PC-3 (cell line): Measurements from ENCODE around the gene C9orf72. TPM values are rescaled to one million over a fixed set of nuclear protein-coding genes. Genes with fewer than 3 reads are reported as not detected.

ENCODE experiments used
- ATAC-seq: fragments of 200-7000 bp; cut with Tn5 transposase; 2 replicates; pipeline ENCODE4 v1.9.1; 2020; ENCODE audit warnings: mild to moderate bottlenecking, moderate library complexity
- BruUV-seq: library from RNA; stranded (reverse); fragments of 400-500 nt; replicated peaks from 2 replicates; lab custom pipeline; 2021; lab: Mats Ljungman, UMichigan
- CTCF ChIA-PET: fragments of 300-600 bp; sonication (Branson Sonifier 250); formaldehyde crosslinking; loops from one replicate; lab custom pipeline; 2022; ENCODE audit warnings: antibody characterized with exemption; lab: Charles Lee
- POLR2A ChIA-PET: fragments of 300-600 bp; sonication (Branson Sonifier 250); formaldehyde crosslinking; loops from one replicate; lab custom pipeline; 2022; ENCODE audit warnings: antibody characterized with exemption; ENCODE audit not compliant: unreplicated experiment; lab: Charles Lee
- DNase-seq: peaks from one replicate; pipeline ENCODE4 v3.0.0-alpha.2; 2015
- H2AFZ ChIP-seq: fragments of 300-600 bp; sonication (generic); 2 replicates; pipeline ENCODE4 v1.6.0; 2016; ENCODE audit warnings: antibody characterized with exemption, low read length
- H3F3A ChIP-seq: fragments of 300-600 bp; sonication (generic); one replicate; pipeline ENCODE4 v1.6.0; 2017; ENCODE audit warnings: antibody characterized with exemption, low read length, control low read depth, mild to moderate bottlenecking; ENCODE audit not compliant: unreplicated experiment
- H3K27ac ChIP-seq: fragments of 300-600 bp; sonication (generic); 2 replicates; pipeline ENCODE4 v1.5.1; 2016; ENCODE audit warnings: mild to moderate bottlenecking, low read length
- H3K27me3 ChIP-seq: fragments of 300-600 bp; sonication (generic); 2 replicates; pipeline ENCODE4 v1.6.1; 2016; ENCODE audit warnings: low read length, mixed read lengths
- H3K36me3 ChIP-seq: fragments of 300-600 bp; sonication (generic); 2 replicates; pipeline ENCODE4 v1.6.1; 2016; ENCODE audit warnings: low read depth, mixed run types, low read length, mixed read lengths
- H3K4me1 ChIP-seq: fragments of 300-600 bp; sonication (generic); 2 replicates; pipeline ENCODE4 v1.5.1; 2016; ENCODE audit warnings: low read length; ENCODE audit not compliant: insufficient read depth
- H3K4me2 ChIP-seq: fragments of 300-600 bp; sonication (generic); 2 replicates; pipeline ENCODE4 v1.6.0; 2016; ENCODE audit warnings: low read length
- H3K4me3 ChIP-seq: fragments of 300-600 bp; sonication (generic); 2 replicates; pipeline ENCODE4 v1.5.1; 2016; ENCODE audit warnings: mild to moderate bottlenecking, low read length, mixed read lengths
- H3K79me2 ChIP-seq: fragments of 300-600 bp; sonication (generic); 2 replicates; pipeline ENCODE4 v1.6.1; 2017; ENCODE audit warnings: low read length, mixed read lengths
- H3K9ac ChIP-seq: fragments of 300-600 bp; sonication (generic); 2 replicates; pipeline ENCODE4 v1.6.0; 2016; ENCODE audit warnings: mild to moderate bottlenecking, low read length
- H3K9me2 ChIP-seq: fragments of 300-600 bp; sonication (generic); replicated peaks from 2 replicates; pipeline ENCODE4 v1.6.1; 2016; ENCODE audit warnings: mixed run types, low read length, mixed read lengths
- H3K9me3 ChIP-seq: fragments of 300-600 bp; sonication (generic); 2 replicates; pipeline ENCODE4 v1.6.1; 2016; ENCODE audit warnings: low read length, mixed read lengths
- H4K20me1 ChIP-seq: fragments of 300-600 bp; sonication (generic); 2 replicates; pipeline ENCODE4 v1.6.1; 2016; ENCODE audit warnings: low read length, mixed read lengths
- CTCF ChIP-seq: fragments of 300-600 bp; sonication (generic); conservative IDR thresholded peaks from 2 replicates; pipeline ENCODE4 v1.5.1; 2017; ENCODE audit warnings: antibody characterized with exemption, low read depth, mild to moderate bottlenecking, low read length
- EZH2 ChIP-seq: fragments of 300-600 bp; sonication (generic); IDR thresholded peaks from one replicate; pipeline ENCODE4 v1.6.1; 2017; ENCODE audit warnings: antibody characterized with exemption, mild to moderate bottlenecking, low read length; ENCODE audit not compliant: unreplicated experiment
- EZH2phosphoT487 ChIP-seq: fragments of 300-600 bp; sonication (generic); IDR thresholded peaks from 2 replicates; pipeline ENCODE4 v1.6.1; 2018; ENCODE audit warnings: mild to moderate bottlenecking, antibody characterized with exemption, low read length, borderline replicate concordance
- intact Hi-C: fragments of 100-400 bp; cut with micrococcal nuclease; formaldehyde crosslinking; loops from 2 replicates; pipeline ENCODE4 v1.9.0; 2023
- total RNA-seq: library from RNA; depleted of rRNA; stranded (reverse); fragments of >200 nt; gene quantifications from 2 replicates; pipeline ENCODE4 v1.2.3, GENCODE V29; 2014

Gene C9orf72
- total RNA-seq, 1 experiment from 2014 or later = 10.4 TPM

GRCh38 chr9:27514551-27514950 lies 58.7 kb downstream of the C9orf72 start:
- DNase-seq (no peak), ATAC-seq (no peak)
- ChIA-PET POLR2A (no interaction called here), CTCF (no interaction called here)
- Histone ChIP-seq H4K20me1 (no peaks in the 10 kb centered on the region), H3K4me1 (peaks cover 10% of the 10 kb centered on the region), H3F3A (no peaks in the 10 kb centered on the region), H3K9me2 (no peaks in the 10 kb centered on the region), H2AFZ (no peak overlapping the region), H3K79me2 (peaks cover 5% of the 10 kb centered on the region; the same call in 1 of the 2 replicates), H3K9me3 (no peaks in the 10 kb centered on the region), H3K27me3 (no peaks in the 10 kb centered on the region), H3K27ac (no peak overlapping the region), H3K36me3 (no peaks in the 10 kb centered on the region), H3K9ac (no peak overlapping the region), H3K4me3 (no peak overlapping the region), H3K4me2 (no peak overlapping the region)
- TF ChIP-seq EZH2phosphoT487 (no peak), EZH2 (no peak), CTCF (no peak)
- intact Hi-C loops = no loop called here
- BruUV-seq = no TSS peak

GRCh38 chr9:27511771-27512170 lies 61.5 kb downstream of the C9orf72 start:
- BruUV-seq = no TSS peak
- ATAC-seq = no peak
- Histone ChIP-seq H4K20me1 (no peaks in the 10 kb centered on the region), H3K4me3 (no peak overlapping the region), H3K9ac (no peak overlapping the region), H2AFZ (no peak overlapping the region), H3K79me2 (no peaks in the 10 kb centered on the region), H3K9me3 (no peaks in the 10 kb centered on the region), H3K4me1 (no peaks in the 10 kb centered on the region; the same call in 1 of the 2 replicates), H3K27me3 (no peaks in the 10 kb centered on the region), H3F3A (no peaks in the 10 kb centered on the region), H3K4me2 (no peak overlapping the region), H3K27ac (no peak overlapping the region), H3K9me2 (no peaks in the 10 kb centered on the region), H3K36me3 (no peaks in the 10 kb centered on the region)
- TF ChIP-seq EZH2 = no peak
- DNase-seq = no peak
- intact Hi-C loops = no loop called here
- POLR2A ChIA-PET = no interaction called here
- CTCF ChIA-PET = no interaction called here

GRCh38 chr9:27510780-27511179 lies 62.5 kb downstream of the C9orf72 start:
- 0 out of 2 replicates have a peak, but pooled peaks have one; percentile 13 for ATAC-seq

More at GRCh38 chr9:27510780-27511179, 62.5 kb downstream of the C9orf72 start:
- no peak overlapping the region for H3K27ac ChIP-seq
- no peak overlapping the region for H3K4me3 ChIP-seq
- H3K27me3 ChIP-seq = no peaks in the 10 kb centered on the region
- TF ChIP-seq EZH2 (no peak), EZH2phosphoT487 (no peak), CTCF (no peak)
- BruUV-seq = no TSS peak
- no peak overlapping the region for H3K9ac ChIP-seq
- no peaks in the 10 kb centered on the region for H3K9me3 ChIP-seq
- no peak overlapping the region for H3K4me2 ChIP-seq
- no peak for DNase-seq
- ChIA-PET POLR2A (no interaction called here), CTCF (no interaction called here)
- no peaks in the 10 kb centered on the region for H4K20me1 ChIP-seq
- no peaks in the 10 kb centered on the region for H3F3A ChIP-seq
- intact Hi-C loops = no loop called here
- no peak overlapping the region for H2AFZ ChIP-seq
- no peaks in the 10 kb centered on the region for H3K36me3 ChIP-seq
- no peaks in the 10 kb centered on the region for H3K9me2 ChIP-seq
- H3K79me2 ChIP-seq = no peaks in the 10 kb centered on the region
- peaks cover 6% of the 10 kb centered on the region; the same call in 1 of the 2 replicates for H3K4me1 ChIP-seq
